Neural progenitor cell (in vitro differentiated cells): ENCODE results near the gene LEO1.

ENCODE experiments used
- EZH2 ChIP-seq: fragments of 200-600 bp; sonication (generic); IDR thresholded peaks from 2 replicates; pipeline ENCODE4 v1.6.1; 2017; ENCODE audit warnings: antibody characterized with exemption, mild to moderate bottlenecking, moderate library complexity
- EZH2phosphoT487 ChIP-seq: fragments of 200-600 bp; sonication (generic); IDR thresholded peaks from 2 replicates; pipeline ENCODE4 v1.6.1; 2017; ENCODE audit warnings: antibody characterized with exemption
- TF ChIP-seq, protein P1 (sequence below): fragments of 200-600 bp; sonication (generic); IDR thresholded peaks from 2 replicates; pipeline ENCODE4 v1.5.1; 2017; ENCODE audit warnings: antibody characterized with exemption, mild to moderate bottlenecking

- TF ChIP-seq, protein P1, sequence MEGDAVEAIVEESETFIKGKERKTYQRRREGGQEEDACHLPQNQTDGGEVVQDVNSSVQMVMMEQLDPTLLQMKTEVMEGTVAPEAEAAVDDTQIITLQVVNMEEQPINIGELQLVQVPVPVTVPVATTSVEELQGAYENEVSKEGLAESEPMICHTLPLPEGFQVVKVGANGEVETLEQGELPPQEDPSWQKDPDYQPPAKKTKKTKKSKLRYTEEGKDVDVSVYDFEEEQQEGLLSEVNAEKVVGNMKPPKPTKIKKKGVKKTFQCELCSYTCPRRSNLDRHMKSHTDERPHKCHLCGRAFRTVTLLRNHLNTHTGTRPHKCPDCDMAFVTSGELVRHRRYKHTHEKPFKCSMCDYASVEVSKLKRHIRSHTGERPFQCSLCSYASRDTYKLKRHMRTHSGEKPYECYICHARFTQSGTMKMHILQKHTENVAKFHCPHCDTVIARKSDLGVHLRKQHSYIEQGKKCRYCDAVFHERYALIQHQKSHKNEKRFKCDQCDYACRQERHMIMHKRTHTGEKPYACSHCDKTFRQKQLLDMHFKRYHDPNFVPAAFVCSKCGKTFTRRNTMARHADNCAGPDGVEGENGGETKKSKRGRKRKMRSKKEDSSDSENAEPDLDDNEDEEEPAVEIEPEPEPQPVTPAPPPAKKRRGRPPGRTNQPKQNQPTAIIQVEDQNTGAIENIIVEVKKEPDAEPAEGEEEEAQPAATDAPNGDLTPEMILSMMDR = no peak
- TF ChIP-seq EZH2 = no peak
- TF ChIP-seq EZH2phosphoT487 = no peak
These were observed 39.4 kb downstream of the LEO1 start for GRCh38 chr15:51932161-51932560.
